GM12801 (cell line): ENCODE measurements around the gene TFCP2L1.

Source experiments
- CTCF ChIP-seq: IDR thresholded peaks from one replicate; pipeline ENCODE4 v1.5.1; 2011; ENCODE audit warnings: control low read depth; ENCODE audit not compliant: insufficient read length; ENCODE audit errors: extremely low read depth

The TFCP2L1 gene

GRCh38 chr2:121207494-121207893 is 77.5 kb downstream of the TFCP2L1 start:
- TF ChIP-seq CTCF = no peak

- no peak for TF ChIP-seq CTCF
These were observed 79.6 kb downstream of the TFCP2L1 start for GRCh38 chr2:121205321-121205942.

- no peak for TF ChIP-seq CTCF
These were observed 81.3 kb downstream of the TFCP2L1 start for GRCh38 chr2:121203591-121204249.

- no peak for TF ChIP-seq CTCF
These were observed 82.3 kb downstream of the TFCP2L1 start for GRCh38 chr2:121202541-121203310.

- TF ChIP-seq CTCF = no peak
These were observed 83.2 kb downstream of the TFCP2L1 start for GRCh38 chr2:121201796-121202195.

- TF ChIP-seq CTCF = no peak
These were observed 84.3 kb downstream of the TFCP2L1 start for GRCh38 chr2:121200419-121201315.

- TF ChIP-seq CTCF = no peak
These were observed 85.0 kb downstream of the TFCP2L1 start for GRCh38 chr2:121200011-121200347.
